IMR-90 (cell line): ENCODE measurements around the gene FAM209B.

ENCODE experiments used
- CTCF ChIP-seq: conservative IDR thresholded peaks from 2 replicates; pipeline ENCODE4 v1.5.1; 2012; ENCODE audit warnings: mild to moderate bottlenecking, low read depth, low read length, improper control_type of control experiment
- RAD21 ChIP-seq: IDR thresholded peaks from 2 replicates; pipeline ENCODE4 v1.6.1; 2012; ENCODE audit warnings: low read length, improper control_type of control experiment
- SMC3 ChIP-seq: fragments of 150-350 bp; IDR thresholded peaks from 2 replicates; pipeline ENCODE4 v1.6.1; 2016; ENCODE audit warnings: low read depth, mild to moderate bottlenecking, antibody characterized with exemption, low read length, moderate library complexity

GRCh38 chr20:56566621-56567020 lies 33.6 kb downstream of the FAM209B start:
- TF ChIP-seq CTCF = no peak
- no peak for TF ChIP-seq SMC3
- TF ChIP-seq RAD21 = no peak
